HL-60/S4 treated with retinoic acid at 250 ng/mL for 4 days and 3 days (cell line): ENCODE data around the gene SPRR2D.
"Not testable (repeated sequence)": the region's sequence is repeated elsewhere in the genome, so short reads cannot be mapped to it uniquely, and the experiment has no call there.

Experiments
- in situ Hi-C: fragments of 300-500 bp; cut with MboI; formaldehyde crosslinking; loops from 2 replicates; pipeline ENCODE4 v1.7.0; 2022; ENCODE audit warnings: low sequenced_read_pairs

SPRR2D gene

DNA sequence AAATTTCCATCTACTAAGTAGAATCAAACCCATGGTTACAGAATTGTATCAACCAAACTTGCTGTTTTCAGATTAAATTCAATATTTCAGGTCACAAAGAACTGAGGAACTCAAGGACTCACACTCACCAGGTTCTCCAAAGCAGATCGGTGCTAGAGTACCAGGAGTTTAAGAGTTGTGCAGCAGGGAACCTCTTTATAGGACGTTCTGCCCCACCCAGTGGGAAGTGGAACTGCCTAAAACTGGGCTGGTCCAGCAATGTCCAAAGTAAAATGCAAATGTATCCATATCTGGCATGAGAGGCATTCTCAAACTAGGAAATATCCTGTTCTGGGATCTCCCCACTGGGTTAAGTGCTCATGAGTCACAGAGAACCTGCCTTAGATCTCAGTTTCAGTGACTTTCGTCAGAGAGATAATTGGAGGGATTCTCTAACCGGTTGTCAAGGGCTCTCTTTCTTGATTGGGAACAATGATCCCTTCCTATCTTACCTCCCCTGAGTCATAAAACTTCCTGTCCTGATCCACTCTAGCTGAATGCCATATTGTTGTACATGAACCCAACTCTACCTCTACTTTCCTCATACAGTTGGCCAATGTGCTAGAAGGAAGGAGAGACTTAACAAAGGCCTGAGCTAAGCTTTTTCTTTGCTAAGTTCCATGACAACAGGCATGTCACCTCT lies at the start of gene SPRR2D:
SPRR2D (minus strand) TSS at position 171 of the 682 bp plus-strand sequence. CDS start 774 bp downstream, outside the sequence.
- in situ Hi-C loops = no loop called here

DNA sequence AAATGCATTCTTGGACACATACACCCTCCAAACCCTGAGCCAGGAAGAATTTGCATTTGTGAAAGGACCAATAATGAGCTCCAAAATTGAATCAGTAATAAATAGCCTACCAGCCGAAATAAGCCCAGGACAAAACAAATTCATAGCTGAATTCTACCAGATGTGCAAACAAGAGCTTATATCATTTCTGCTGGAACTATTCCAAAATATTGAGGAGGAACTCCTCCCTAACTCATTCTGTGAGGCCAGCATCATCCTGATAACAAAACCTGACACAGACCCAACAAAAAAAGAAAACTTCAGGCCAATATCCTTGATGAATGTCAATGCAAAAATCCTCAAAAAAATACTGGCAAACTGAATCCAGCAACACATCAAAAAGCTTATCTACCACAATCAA lies 46.7 kb upstream of the SPRR2D start:
- in situ Hi-C loops = no loop called here

DNA sequence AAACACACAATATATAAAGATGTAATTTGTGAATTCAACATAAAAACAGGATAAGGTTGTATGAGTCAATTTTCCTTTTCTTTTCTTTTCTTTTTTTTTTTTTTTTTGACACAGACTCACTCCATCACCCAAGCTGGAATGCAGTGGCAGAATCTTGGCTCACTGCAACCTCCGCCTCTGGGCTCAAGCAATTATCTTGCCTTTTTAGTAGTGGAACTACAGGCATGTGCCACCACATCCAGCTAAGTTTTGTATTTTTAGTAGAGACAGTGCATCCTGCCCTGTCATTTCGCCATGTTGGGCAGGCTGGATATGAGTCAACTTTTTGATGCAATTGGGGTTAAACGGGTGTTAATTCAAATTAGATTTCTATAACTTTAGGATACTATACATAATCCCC lies 40.8 kb upstream of the SPRR2D start:
- in situ Hi-C loops = no loop called here

DNA sequence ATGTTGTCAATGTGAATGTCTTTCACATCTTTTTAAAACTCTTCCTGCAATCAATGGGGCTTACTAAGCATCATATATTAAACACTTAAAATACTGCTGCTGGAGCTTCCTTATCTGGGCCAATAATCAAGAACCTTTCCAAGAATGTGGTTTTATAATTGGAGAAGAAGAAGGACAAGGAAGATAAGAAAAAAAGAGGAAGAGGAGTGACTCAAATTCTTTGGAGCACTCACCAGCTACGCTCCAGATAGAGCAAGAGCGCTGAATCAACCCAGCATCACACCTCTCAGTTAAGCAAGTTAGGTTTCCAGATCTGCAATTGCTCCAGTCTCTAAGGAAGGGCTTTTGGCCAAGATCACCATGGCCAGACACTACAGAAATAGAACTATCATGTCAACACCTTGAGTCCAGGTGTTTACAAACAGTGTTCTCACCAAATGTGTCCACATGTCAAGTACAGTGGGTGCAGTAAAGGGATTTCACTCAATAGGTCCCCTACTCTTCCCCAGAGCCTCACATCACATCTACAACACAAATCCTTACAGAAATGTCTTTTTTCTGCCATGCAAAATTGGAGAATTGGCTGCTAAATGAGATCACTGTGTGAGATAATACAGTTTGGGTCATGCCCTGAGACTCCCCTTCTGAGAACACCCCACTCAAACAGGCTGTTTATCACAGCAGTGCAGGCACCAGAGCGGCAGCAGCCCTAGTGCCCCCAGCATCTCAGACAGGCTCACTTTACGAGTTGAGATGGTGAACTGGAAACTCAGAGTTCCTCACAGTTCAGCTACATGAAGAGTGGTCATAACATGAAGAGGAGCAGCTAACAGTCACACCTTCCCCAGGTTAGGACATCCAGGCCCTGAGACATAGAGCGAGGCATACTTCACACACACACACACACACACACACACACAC lies 32.1 kb upstream of the SPRR2D start:
- in situ Hi-C loops = no loop called here

DNA sequence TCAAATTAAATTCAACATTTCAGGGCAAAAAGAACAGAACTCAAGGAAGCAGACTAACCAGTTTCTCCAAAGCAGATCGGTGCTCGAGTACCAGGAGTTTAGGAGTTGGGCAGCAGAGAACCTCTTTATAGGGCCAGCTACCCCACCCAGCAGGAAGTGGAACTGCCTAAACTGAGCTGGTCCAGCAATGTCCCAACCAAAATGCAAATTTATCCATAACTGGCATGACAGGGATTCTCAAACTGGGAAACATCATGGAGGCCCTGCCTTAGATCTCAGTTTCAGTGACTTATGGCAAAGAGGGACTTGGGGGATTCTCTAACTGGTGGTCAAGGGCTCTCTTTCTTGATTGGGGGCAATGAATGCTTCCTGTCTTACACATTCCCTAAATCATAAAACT lies 30.6 kb upstream of the SPRR2D start, which contains the start of gene SPRR2B:
SPRR2B (minus strand) TSS at position 101 of the 400 bp plus-strand sequence. CDS start 772 bp downstream, outside the sequence.
- in situ Hi-C loops = no loop called here

DNA sequence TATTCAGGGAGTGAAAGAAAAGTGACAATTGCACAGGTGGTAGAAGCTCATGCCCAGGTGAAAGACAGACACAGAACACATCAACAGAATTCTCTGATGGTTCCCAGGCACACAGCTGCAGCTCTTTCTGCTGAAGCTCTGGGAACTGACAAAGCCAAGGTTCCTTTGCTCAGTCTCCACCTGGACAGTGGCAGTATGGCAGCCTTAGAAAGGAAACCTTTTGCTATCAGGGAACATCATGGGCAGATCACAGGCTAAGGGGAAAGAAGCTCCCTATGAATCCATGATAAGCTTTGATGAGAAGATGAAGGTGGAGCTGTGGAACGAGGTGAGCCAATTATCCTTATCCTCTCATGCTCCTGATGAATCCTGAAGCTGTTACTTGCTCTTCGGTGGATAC lies 29.3 kb upstream of the SPRR2D start:
- in situ Hi-C loops = no loop called here

DNA sequence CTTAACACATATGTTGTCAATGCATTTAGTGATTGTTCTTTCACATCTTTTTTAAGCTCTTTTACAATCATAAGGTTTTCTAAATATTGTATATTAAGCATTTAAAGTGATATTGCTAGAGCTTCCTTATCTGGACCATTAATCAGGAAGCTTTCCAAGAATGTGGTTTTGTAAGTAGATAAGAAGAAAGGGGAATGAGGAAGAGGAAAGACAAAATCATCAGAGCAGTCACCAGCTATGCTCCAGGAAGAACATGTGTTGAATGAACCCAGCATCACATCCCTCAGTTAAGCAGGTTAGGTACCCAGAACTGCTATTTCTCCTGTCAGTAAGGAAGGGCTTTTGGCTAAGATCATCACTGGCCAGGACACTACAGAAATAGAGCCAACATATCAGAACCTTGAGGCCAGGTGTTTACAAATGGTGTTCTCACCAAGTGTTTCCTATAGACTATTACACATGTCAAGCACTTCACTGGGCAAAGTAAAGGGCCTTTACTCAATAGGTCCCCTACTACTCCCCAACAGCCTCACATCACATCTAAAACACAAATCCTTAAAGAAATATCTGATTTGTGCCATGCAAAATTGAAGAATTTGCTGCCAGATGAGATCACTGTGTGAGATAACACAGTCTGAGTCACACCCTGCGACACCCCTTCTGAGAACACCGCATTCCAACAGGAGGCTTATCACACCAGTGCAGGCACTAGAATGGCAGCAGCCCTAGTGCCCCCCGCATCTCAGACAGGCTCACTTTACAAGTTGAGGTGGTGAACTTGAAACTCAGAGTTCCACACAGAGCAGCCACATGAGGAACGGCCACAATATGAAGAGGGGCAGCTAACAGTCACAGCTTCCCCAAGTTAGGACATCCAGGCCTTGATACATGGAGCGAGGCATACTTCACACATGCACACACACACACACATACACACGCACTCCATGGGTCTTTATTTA lies 18.2 kb upstream of the SPRR2D start:
- in situ Hi-C loops = no loop called here

DNA sequence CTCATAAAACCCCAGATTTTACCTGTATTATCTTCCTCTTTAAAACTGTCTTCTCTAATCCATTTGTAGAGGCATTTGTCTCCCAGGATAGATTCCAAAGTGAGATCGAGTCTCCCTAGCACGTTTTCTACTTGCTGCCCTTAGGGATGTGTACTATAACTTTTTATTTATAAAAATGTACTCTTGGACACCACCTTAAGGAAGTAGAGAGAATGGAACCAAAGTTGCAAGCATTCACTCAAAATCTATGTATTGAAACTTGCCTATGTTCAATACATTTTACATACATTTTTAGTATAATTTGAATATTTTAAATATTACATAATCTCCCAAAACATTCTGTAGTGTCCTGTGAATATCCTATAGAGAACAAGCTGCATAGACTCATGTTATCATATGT lies 17.2 kb upstream of the SPRR2D start:
- in situ Hi-C loops = no loop called here

DNA sequence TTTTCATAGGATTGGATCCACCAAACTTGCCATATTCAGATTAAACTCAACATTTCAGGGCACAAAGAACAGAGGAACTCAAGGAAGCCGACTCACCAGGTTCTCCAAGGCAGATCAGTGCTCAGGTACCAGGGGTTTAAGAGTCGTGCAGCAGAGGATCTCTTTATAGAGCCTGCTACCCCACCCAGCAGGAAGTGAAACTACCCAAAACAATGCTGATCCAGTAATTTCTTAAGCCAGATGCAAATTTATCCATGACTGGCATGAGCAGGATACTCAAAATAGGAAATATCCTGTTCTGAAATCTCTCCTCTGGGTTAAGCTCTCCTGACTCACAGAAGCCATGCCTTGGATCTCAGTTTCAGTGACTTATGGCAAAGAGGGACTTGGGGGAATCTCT lies 16.5 kb upstream of the SPRR2D start, which contains the start of gene SPRR2A:
SPRR2A (minus strand) TSS at position 138 of the 400 bp plus-strand sequence. CDS start 777 bp downstream, outside the sequence.
- in situ Hi-C loops = no loop called here

DNA sequence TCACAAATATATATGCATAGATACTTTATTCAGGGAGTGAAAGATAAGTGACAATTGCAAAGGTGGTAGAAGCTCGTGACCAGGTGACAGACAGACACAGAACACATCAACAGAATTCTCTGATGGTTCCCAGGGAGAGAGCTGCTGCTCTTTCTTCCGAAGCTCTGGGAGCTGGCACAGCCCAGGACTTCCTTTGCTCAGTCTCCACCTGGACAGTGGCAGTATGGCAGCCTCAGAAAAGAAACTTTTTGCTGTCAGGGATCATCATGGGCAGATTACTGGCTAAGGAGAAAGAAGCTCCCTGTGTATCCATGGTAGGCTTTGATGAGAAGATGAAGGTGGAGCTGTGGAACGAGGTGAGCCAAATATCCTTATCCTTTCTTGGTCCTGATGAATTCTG lies 15.2 kb upstream of the SPRR2D start:
- in situ Hi-C loops = not testable (repeated sequence)

DNA sequence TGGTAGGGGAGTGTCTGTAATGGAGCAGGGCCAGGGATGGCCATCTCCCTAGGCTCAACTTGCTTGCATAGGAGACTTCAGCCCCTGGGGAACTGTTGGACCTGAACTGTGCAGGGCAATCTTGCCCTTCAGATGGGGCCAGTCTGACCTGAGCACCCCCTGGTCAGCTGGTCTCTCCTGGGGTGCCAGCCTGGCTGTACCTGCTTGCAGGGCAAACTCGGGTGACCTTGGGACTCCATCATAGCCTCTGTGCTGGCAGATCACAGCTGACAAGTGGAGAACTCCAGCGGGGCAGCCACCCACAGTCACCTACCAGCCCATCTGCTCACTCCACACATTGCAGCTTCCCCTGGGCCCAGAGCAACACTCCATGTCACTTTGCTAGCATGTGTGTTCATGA lies 8.3 kb upstream of the SPRR2D start:
- in situ Hi-C loops = no loop called here

DNA sequence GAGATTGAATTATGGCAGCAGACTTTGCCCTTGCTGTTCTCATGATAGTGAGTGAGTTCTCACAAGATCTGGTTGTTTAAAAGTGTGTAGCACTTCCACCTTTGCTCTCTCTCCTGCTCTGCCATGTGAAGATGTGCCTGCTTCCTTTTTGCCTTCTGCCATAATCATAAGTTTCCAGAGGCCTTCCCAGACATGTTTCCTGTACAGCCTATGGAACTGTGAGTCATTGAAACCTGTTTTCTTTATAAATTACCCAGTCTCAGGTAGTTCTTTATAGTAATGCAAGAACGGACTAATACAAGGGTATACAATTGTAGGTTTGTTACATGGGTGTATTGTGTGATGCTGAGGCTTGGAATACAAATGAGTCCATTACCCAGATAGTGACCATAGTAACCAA lies 5.7 kb downstream of the SPRR2D start:
- in situ Hi-C loops = no loop called here

DNA sequence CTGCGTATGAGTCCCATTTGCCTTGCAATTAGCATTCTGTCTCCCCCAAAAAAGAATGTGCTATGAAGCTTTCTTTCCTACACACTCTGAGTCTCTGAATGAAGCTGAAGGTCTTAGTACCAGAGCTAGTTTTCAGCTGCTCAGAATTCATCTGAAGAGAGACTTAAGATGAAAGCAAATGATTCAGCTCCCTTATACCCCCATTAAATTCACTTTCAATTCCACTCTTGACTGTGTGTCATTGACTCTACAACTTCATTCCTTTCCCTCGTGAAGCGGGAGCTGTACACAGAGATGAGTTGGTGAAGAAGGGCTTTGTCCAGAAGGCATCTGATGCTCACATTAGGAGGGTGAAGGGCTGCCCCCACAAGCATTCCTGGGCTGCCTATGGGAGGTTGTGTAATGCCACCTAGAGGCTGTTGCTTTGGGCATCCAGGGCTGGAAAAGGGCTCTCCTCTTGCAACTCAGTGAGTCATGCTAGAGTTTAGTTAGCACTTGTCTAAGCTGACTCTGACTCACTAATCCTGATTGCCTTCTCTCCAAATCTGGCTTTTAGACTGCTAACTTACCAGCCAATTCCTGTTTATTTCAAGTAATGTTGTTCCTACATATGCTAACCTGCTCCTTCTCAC lies 8.1 kb downstream of the SPRR2D start:
- in situ Hi-C loops = no loop called here

DNA sequence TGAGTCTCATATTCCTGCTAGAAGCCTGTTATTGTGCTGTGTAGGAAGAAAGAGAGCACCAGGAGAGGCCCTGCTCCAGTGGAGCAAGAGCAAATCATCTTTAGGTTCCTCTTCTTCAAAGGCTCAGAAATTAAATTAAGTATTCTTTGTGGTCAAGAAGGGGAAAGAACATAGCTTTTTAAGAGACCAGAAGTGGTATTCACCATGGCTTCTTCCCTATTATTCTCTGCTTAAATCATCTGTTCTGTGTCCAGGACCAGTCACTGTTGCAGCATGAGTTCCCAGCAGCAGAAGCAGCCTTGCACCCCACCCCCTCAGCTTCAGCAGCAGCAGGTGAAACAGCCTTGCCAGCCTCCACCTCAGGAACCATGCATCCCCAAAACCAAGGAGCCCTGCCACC lies 8.8 kb downstream of the SPRR2D start:
- in situ Hi-C loops = no loop called here

DNA sequence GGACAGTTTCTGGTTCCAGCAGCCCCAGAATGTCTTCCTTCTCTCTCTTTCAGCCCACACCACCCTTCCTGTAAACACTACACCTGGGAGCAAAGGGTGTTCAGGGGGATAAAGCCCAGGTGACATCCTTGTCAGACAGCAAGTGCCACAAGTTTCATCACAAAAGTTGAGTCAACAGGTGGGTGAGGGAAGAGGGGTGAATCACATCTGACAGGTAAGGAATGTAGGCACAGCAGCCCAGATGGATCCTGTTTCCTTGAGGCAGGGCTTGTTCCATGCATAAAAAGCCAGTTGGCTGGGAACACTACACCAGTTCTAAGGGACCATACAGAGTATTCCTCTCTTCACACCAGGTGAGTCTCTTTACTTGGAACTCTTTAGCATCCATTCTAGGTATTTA lies 10.0 kb downstream of the SPRR2D start, which contains the start of gene SPRR1B:
SPRR1B (plus strand) TSS at position 309 of the 400 bp plus-strand sequence. CDS start 1,143 bp downstream, outside the sequence.
- in situ Hi-C loops = no loop called here

DNA sequence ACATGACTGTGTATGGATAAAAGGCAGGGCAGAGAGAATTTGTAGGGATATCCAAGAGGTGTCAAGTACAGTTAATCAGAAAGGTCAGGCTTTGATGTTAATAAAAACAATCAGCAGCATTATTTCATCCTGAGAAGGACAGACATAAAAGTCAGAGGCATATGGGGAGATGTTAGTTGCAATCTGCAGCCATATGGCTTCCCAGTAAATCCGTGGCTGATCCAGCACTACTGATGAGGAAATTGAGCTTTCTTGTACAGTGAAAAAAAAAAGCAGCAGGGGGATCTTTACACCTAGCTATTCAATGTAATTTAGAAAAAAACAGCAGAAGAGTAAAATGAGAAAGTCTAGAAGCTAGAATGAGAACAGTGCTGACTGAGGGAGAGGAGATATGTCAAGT lies 12.2 kb downstream of the SPRR2D start:
- in situ Hi-C loops = no loop called here

DNA sequence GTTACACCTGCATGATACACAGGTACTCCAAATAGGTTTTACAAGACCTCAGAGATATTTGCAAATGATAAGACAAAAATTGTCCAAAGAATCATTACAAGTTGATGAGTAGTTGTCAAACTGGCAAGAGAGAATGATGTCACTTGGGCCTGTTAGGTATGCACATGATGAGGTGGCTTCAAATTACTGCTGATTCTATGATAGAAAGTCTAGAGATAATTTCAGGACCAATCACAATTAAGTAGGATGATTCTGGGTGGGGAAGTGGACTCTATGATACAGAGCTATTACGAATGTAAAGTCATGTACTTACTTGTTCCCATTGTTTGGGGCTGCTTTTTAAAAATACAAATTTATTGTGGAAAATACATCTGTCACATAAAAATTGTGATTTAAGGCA lies 15.1 kb downstream of the SPRR2D start:
- in situ Hi-C loops = no loop called here

DNA sequence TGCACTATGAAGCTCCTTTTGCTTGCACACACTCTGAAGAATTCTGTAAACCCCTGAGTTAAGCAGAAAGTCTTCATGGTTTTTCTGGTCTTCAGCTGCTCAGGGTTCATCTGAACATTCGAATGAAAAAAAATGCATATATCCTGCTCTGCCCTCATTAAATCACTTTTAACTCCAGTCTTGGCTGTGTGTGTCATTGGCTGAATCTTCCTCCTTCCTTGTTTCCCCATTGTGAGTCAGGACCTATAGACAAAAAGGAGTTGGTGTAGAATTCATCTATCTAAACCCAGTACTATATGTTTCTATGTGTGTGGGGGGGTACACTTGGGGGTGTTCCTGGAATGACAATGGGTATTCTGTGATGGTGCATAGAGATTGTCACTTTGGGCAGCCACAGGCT lies 16.5 kb downstream of the SPRR2D start:
- in situ Hi-C loops = no loop called here

DNA sequence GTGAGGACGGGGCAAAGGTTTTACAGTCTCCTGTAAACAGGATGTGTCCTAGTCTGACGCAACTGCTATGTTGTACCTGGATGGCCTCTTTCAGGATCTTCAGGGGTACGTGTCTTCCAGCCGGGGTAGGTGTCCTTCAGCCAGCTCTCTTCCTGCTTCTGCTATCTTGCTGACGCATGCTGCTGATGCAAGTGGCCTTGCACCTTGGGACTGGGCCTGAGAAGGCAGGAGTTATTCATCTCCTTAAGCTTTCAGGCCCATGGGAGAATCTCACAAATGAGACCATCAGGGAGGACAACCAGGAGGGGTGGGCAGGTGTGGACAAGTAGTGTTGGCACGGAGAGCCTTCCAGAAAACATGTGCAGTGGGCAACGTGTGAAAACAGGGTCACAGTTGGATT lies 17.8 kb downstream of the SPRR2D start:
- in situ Hi-C loops = no loop called here

DNA sequence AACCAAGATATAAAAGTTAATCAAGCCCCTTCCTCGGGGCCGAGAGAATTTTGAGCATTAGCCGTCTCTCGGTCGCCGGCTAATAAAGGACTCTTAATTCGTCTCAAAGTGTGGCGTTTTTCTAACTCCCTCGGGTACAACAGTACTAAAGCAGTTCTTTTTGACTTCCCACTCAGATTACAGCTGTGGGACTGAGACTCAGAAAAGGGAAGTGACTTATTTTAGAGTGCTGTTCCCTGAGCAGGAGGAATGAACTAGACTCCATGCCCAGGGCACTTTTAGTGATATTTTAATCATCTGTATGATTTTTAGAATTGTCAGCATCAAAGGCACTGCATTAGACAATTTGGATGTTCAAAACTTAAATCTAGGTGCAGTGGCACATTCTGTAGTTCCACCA lies 18.6 kb downstream of the SPRR2D start:
- in situ Hi-C loops = not testable (repeated sequence)
